ENCODE measurements around the gene PERCC1. TPM values are rescaled to one million over a fixed set of nuclear protein-coding genes. Genes with fewer than 3 reads are reported as not detected.

Gene PERCC1
- total and polyA plus RNA-seq, 2 donors (not counting 1 experiment from before 2014, with no cell fraction given): not detected

GRCh38 chr16:1454561-1454960 lies 23.7 kb downstream of the PERCC1 start:
- no peak for TF ChIP-seq EZH2 (IDR thresholded peaks at IDR 0.05; ENCODE audit: low read length, missing control alignments)
- no peak for TF ChIP-seq CTCF (conservative IDR thresholded peaks at IDR 0.05 in 1 of 2, IDR thresholded peaks at IDR 0.05 in 1 of 2; ENCODE audit: low read depth in 1 of 2, low read length in 2 of 2)
- Histone ChIP-seq H4K20me1 (ENCODE audit: control insufficient read depth, extremely low read depth, insufficient read depth, low read length) (no peaks in the 10 kb centered on the region), H3K4me3 (replicated peaks in 1 of 4; ENCODE audit: control extremely low read depth in 1 of 4, insufficient read depth in 1 of 4, low read depth in 3 of 4, low read length in 4 of 4) (no peak overlapping the region), H3K4me2 (ENCODE audit: extremely low read depth, insufficient read depth, low read length) (no peak overlapping the region), H3K9me3 (ENCODE audit: control insufficient read depth, insufficient read depth, low read depth, low read length) (no peaks in the 10 kb centered on the region), H3K27me3 (ENCODE audit: control insufficient read depth, insufficient read depth, low read length) (no peaks in the 10 kb centered on the region), H3K9ac (ENCODE audit: insufficient read depth, low read length) (no peak overlapping the region), H2AFZ (ENCODE audit: low read length) (no peak overlapping the region), H3K4me1 (ENCODE audit: control insufficient read depth, extremely low read depth, insufficient read depth, low read length) (no peaks in the 10 kb centered on the region), H3K27ac (ENCODE audit: insufficient read depth, low read length) (no peak overlapping the region), H3K36me3 (ENCODE audit: control insufficient read depth, insufficient read depth, low read length) (peaks cover 13% of the 10 kb centered on the region), H3K79me2 (ENCODE audit: control insufficient read depth, insufficient read depth, low read length) (no peaks in the 10 kb centered on the region)
- no peak for DNase-seq (ENCODE audit: low read depth in 2 of 2)

- Histone ChIP-seq H3K36me3 (ENCODE audit: control insufficient read depth, insufficient read depth, low read length) (peaks cover 17% of the 10 kb centered on the region), H3K79me2 (ENCODE audit: control insufficient read depth, insufficient read depth, low read length) (no peaks in the 10 kb centered on the region), H2AFZ (ENCODE audit: low read length) (no peak overlapping the region), H3K9ac (ENCODE audit: insufficient read depth, low read length) (no peak overlapping the region), H3K4me3 (replicated peaks in 1 of 4; ENCODE audit: control extremely low read depth in 1 of 4, insufficient read depth in 1 of 4, low read depth in 3 of 4, low read length in 4 of 4) (no peak overlapping the region), H3K4me1 (ENCODE audit: control insufficient read depth, extremely low read depth, insufficient read depth, low read length) (no peaks in the 10 kb centered on the region), H3K27me3 (ENCODE audit: control insufficient read depth, insufficient read depth, low read length) (no peaks in the 10 kb centered on the region), H3K27ac (ENCODE audit: insufficient read depth, low read length) (no peak overlapping the region), H3K4me2 (ENCODE audit: extremely low read depth, insufficient read depth, low read length) (no peak overlapping the region), H3K9me3 (ENCODE audit: control insufficient read depth, insufficient read depth, low read depth, low read length) (no peaks in the 10 kb centered on the region), H4K20me1 (ENCODE audit: control insufficient read depth, extremely low read depth, insufficient read depth, low read length) (no peaks in the 10 kb centered on the region)
- no peak for TF ChIP-seq EZH2 (IDR thresholded peaks at IDR 0.05; ENCODE audit: low read length, missing control alignments)
- no peak for TF ChIP-seq CTCF (conservative IDR thresholded peaks at IDR 0.05 in 1 of 2, IDR thresholded peaks at IDR 0.05 in 1 of 2; ENCODE audit: low read depth in 1 of 2, low read length in 2 of 2)
- DNase-seq (ENCODE audit: low read depth in 2 of 2): no peak
These were observed 24.6 kb downstream of the PERCC1 start for GRCh38 chr16:1455190-1456171.

- Histone ChIP-seq H2AFZ (ENCODE audit: low read length) (no peak overlapping the region), H3K9me3 (ENCODE audit: control insufficient read depth, insufficient read depth, low read depth, low read length) (no peaks in the 10 kb centered on the region), H3K4me2 (ENCODE audit: extremely low read depth, insufficient read depth, low read length) (no peak overlapping the region), H3K27ac (ENCODE audit: insufficient read depth, low read length) (no peak overlapping the region), H3K9ac (ENCODE audit: insufficient read depth, low read length) (no peak overlapping the region), H3K27me3 (ENCODE audit: control insufficient read depth, insufficient read depth, low read length) (no peaks in the 10 kb centered on the region), H3K79me2 (ENCODE audit: control insufficient read depth, insufficient read depth, low read length) (no peaks in the 10 kb centered on the region), H3K36me3 (ENCODE audit: control insufficient read depth, insufficient read depth, low read length) (peaks cover 15% of the 10 kb centered on the region), H4K20me1 (ENCODE audit: control insufficient read depth, extremely low read depth, insufficient read depth, low read length) (no peaks in the 10 kb centered on the region), H3K4me3 (replicated peaks in 1 of 4; ENCODE audit: control extremely low read depth in 1 of 4, insufficient read depth in 1 of 4, low read depth in 3 of 4, low read length in 4 of 4) (no peak overlapping the region), H3K4me1 (ENCODE audit: control insufficient read depth, extremely low read depth, insufficient read depth, low read length) (no peaks in the 10 kb centered on the region)
- DNase-seq (ENCODE audit: low read depth in 2 of 2): no peak
- TF ChIP-seq CTCF (conservative IDR thresholded peaks at IDR 0.05 in 1 of 2, IDR thresholded peaks at IDR 0.05 in 1 of 2; ENCODE audit: low read depth in 1 of 2, low read length in 2 of 2) (no peak), EZH2 (IDR thresholded peaks at IDR 0.05; ENCODE audit: low read length, missing control alignments) (no peak)
These were observed 26.1 kb downstream of the PERCC1 start for GRCh38 chr16:1456951-1457350.
